HG02840 (cell line): ENCODE results near the gene GPR158.

Source experiments
- ATAC-seq: cut with Tn5 transposase; IDR thresholded peaks from one replicate; pipeline ENCODE4 v1.9.1; 2021; ENCODE audit warnings: mild to moderate bottlenecking, moderate library complexity, moderate number of reproducible peaks; ENCODE audit not compliant: unreplicated experiment, low FRiP score

The GPR158 gene

GRCh38 chr10:25384618-25385017, 209.8 kb downstream of the GPR158 start:
- ATAC-seq = no peak

- ATAC-seq = no peak
Measured at GRCh38 chr10:25388188-25388861, 213.5 kb downstream of the GPR158 start.

- ATAC-seq = no peak
Measured at GRCh38 chr10:25388862-25389206, 214.0 kb downstream of the GPR158 start.

GRCh38 chr10:25390733-25391132, 215.9 kb downstream of the GPR158 start:
- no peak for ATAC-seq

GRCh38 chr10:25392132-25392531, 217.3 kb downstream of the GPR158 start:
- no peak for ATAC-seq

- ATAC-seq = no peak
Measured at GRCh38 chr10:25393621-25394020, 218.8 kb downstream of the GPR158 start.

GRCh38 chr10:25398680-25399079, 223.9 kb downstream of the GPR158 start:
- no peak for ATAC-seq

- no peak for ATAC-seq
Measured at GRCh38 chr10:25405871-25406270, 231.1 kb downstream of the GPR158 start.

GRCh38 chr10:25417611-25418010, 242.8 kb downstream of the GPR158 start:
- no peak for ATAC-seq

GRCh38 chr10:25425776-25426175, 251.0 kb downstream of the GPR158 start:
- no peak for ATAC-seq

GRCh38 chr10:25436431-25436830, 261.6 kb downstream of the GPR158 start:
- no peak for ATAC-seq

- ATAC-seq = no peak
Measured at GRCh38 chr10:25441270-25441669, 266.5 kb downstream of the GPR158 start.

GRCh38 chr10:25444266-25444665, 269.5 kb downstream of the GPR158 start:
- ATAC-seq = no peak

- ATAC-seq = no peak
Measured at GRCh38 chr10:25451401-25451800, 276.6 kb downstream of the GPR158 start.

GRCh38 chr10:25453619-25454018, 278.8 kb downstream of the GPR158 start:
- ATAC-seq = no peak

GRCh38 chr10:25455980-25456567, 281.3 kb downstream of the GPR158 start:
- ATAC-seq = no peak

GRCh38 chr10:25457552-25457951, 282.8 kb downstream of the GPR158 start:
- ATAC-seq = no peak

GRCh38 chr10:25465582-25466372, 291.0 kb downstream of the GPR158 start:
- ATAC-seq = no peak

- ATAC-seq = no peak
Measured at GRCh38 chr10:25467881-25468280, 293.1 kb downstream of the GPR158 start.

GRCh38 chr10:25481467-25481866, 306.7 kb downstream of the GPR158 start:
- no peak for ATAC-seq

GRCh38 chr10:25483999-25484398, 309.2 kb downstream of the GPR158 start:
- no peak for ATAC-seq

GRCh38 chr10:25487266-25487665, 312.5 kb downstream of the GPR158 start:
- no peak for ATAC-seq
